T-helper 22 cell (primary cell): ENCODE results near the gene PRKAR1A.

ENCODE experiments used
- DNase-seq: peaks from one replicate; pipeline ENCODE4 v3.0.0-alpha.2; 2020; ENCODE audit warnings: low read depth

Gene PRKAR1A

GRCh38 chr17:68542698-68543463, 30.7 kb downstream of the PRKAR1A start:
- DNase-seq: no peak

- no peak for DNase-seq
Observed at GRCh38 chr17:68544111-68544915, 32.1 kb downstream of the PRKAR1A start.

DNA sequence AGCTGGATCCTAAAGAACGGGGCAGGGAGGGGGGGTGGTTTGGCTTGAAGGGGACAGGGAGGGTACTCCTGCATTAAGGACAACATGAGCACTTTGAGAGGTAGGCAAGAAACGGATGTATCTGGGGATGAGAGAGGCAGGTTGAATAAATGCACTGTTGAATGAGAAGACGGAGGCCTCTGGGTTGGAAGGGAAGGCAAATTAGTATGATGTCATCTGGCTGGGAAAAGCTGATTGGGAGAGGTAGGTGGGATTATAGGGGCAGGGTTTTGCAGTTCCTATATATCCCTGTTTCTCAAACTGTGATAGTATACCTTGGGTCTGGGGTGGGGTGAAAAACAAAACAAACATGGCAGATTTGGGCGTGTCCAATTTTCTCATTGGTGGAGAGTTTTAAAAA, 44.3 kb downstream of the PRKAR1A start:
- no peak for DNase-seq

DNA sequence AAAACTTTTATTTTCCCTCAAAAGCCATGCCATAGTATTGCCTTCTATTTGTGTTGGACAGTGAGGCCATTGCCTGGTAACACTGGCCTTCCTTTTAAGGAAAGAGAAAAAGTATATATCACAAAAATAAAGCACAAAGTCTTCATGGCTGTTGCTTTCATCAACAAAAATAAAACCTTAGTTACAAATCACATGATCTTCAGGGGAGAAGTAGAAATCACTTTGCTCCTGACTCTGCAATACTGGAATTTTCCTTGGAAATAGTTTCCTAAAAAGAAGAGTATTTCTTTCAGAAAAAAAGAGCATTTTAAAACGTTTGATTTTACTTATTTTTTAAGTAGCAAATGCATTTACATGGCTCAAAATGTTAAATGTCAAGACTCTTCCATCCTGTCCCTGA, 47.1 kb downstream of the PRKAR1A start:
- no peak for DNase-seq

DNA sequence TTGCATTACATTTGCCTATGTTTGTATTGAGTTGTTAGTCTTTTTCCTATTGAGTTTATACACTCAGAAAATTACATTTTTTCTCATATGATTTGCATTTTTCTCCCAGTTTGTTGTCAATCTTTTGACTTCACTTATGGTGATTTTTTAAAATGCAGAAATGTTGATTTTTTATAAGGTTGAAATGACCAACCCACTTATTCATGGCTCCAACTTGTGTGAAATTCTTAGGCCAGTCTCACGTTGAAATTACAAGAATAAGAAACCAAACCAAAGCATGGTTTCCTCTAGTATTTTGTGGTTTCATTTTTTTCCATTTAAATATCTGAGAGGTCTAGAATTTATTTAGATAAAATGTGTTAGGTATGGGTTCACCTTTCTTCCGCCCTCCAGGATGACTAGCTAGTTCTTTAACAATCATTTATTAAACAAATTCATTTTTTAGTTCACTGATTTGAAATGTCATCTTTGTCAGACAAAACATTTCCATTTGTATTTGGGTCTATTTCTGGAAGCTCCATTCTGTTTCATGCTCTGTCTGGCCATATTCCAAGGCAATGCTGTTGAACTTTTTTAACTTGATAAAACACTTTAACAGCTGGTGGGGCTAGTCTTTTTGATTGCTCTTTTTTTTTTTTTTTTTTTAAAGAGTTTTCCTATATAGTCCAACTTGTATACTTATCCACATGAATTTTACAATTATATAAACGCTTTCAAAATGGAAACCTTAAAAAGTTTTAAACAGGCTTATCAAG, 48.9 kb downstream of the PRKAR1A start:
- no peak for DNase-seq

GRCh38 chr17:68562736-68563135, 50.5 kb downstream of the PRKAR1A start:
- no peak for DNase-seq

GRCh38 chr17:68564415-68565111, 52.3 kb downstream of the PRKAR1A start:
- DNase-seq: no peak

DNA sequence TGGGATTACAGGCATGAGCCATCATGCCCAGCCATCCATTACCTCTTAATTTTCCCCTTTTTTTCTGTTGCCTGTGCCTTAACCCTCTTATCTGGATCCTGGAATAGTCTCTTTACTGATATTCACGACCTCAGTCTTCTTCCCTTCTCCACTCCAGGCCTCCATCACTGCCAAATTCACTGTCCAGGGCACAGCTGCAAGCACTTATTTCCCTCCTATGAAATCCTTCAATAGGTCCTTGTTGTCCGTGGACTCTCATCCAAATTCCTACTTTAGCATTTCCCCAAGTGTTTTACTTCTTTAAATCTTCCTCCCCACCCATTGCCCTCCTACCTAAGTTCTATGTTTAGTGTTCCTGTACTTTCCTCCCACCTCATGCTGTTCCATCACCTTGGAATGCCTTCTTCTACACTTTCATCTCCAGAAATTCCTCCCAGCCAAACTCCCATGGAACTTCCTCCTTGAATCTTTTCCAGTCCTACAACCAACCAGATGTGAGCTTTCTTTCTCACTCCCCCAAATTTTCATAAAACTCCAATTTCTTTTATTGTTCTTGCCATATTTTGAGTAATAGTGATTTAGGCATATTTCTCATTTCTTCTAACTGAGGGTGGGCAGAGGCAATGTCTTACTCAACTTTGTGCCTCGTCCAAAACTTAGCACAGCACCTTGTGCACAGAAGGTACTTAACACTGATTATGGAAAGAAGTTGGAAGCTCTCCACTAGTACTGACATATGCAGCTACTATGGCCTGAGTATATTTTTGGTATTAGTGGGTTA, 53.6 kb downstream of the PRKAR1A start:
- DNase-seq: no peak

DNA sequence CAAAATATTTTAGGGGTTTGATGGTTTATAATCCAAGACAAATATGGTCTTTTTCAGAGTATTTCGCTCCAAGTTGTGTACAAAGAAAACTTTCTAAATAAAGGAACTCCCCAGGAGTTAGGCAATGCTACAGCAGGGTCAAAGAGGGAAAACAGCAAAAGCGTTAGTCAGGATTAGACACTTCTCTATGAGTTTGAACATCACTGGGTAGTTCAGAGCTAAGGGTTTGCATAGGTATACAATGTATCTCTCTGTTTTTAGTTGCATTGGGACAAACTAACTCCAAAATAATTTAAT, 54.2 kb downstream of the PRKAR1A start:
- no peak for DNase-seq

- no peak for DNase-seq
Observed at GRCh38 chr17:68567035-68567434, 54.8 kb downstream of the PRKAR1A start.

DNA sequence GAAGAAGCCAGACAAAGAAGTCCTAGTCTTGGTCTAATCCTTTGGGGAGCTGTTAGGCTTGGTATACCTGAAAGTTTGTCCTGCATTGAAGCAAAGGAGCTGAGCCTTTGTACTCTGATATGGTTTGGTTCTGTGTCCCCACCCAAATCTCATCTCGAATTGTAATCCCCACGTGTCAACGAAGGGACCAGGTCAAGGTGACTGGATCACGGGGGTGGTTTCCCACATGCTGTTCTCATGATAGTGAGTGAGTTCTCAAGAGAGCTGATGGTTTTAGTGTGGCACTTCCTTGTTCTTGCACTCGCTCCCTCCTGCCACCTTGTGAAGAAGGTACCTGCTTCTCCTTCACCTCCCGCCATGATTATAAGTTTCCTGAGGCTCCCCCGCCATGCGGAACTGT, 55.4 kb downstream of the PRKAR1A start:
- no peak for DNase-seq

- no peak for DNase-seq
Observed at GRCh38 chr17:68568581-68568980, 56.4 kb downstream of the PRKAR1A start.

- DNase-seq: no peak
Observed at GRCh38 chr17:68569346-68569745, 57.1 kb downstream of the PRKAR1A start.

- no peak for DNase-seq
Observed at GRCh38 chr17:68570526-68570925, 58.3 kb downstream of the PRKAR1A start.

DNA sequence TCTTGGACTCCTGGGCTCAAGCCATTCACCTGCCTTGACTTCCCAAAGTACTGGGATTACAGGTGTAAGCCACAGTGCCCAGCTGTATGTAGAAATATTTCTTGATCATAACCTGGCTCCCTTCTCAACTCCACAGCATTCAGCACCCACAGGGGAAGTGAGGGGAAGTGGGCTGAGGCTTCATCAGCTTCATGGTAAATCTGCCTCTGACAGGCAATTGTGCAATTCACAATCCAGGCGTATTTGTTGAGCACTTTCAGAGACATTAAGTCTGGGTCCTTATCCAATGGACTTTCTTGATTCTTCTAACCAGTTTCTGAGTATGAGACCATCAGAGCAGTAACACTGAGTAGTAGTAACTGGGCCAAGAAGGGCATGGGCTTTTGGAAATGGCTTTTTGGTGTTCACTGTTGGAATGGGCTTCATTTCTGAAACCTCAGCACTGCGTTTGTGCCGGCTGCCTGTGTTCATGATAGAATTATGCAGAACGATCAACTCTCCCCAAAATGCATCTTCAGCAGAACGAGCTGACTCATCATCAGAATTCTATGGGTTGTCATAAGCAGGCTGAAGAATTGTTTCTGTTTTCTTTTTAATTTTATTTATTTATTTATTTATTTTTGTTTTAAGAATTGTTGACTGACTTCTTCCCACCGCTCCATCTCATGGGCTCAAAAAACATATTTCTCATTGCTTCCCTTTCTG, 60.1 kb downstream of the PRKAR1A start:
- DNase-seq: no peak

DNA sequence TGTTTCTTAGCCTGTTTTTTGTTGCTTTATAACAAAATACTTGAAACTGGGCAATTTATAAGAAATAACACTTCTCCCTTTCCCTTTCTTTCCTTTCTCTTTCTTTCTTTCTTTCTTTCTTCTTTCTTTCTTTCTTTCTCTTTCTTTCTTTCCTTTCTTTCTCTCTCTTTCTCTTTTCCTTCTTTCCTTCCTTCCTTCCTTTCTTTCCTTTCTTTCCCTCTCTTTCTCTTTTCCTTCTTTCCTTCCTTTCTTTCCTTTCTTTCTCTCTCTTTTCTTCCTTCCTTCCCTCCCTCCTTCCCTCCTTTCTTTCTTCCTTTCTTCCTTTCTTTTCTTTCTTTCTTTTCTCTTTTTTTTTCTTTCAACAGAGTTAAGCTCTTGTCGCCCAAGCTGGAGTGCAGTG, 61.1 kb downstream of the PRKAR1A start:
- DNase-seq: no peak

- no peak for DNase-seq
Observed at GRCh38 chr17:68576137-68576536, 63.9 kb downstream of the PRKAR1A start.

GRCh38 chr17:68576811-68577496, 64.7 kb downstream of the PRKAR1A start:
- DNase-seq: no peak

GRCh38 chr17:68577497-68577821, 65.2 kb downstream of the PRKAR1A start:
- no peak for DNase-seq

DNA sequence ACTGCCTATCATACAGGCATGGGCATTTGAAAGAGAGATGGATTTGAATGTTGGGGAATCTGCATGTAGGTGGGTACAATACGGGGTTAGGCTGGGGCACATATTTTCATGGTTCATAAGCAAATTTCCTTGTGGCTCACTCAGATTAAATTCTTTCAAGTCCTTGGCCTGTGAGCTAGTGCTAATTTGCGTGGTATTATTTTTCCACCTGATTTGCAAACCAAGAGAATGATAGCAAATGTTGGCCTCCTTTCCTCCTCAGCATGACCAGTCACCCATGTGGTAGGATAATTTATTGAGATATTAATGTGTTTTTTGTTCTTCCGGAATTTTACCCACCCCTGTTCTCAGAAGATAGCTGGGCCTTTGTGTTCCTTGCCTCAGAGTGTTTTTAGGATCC, 66.0 kb downstream of the PRKAR1A start:
- DNase-seq: no peak
